NOMO-1 (cell line): ENCODE data around the gene ELP5.

Source experiments
- DNase-seq, 2 experiments: peaks; one replicate each; lab custom pipeline; 2025; ENCODE audit not compliant: unreplicated experiment in 2 of 2; lab: John Stamatoyannopoulos, UW

ELP5 gene

DNA sequence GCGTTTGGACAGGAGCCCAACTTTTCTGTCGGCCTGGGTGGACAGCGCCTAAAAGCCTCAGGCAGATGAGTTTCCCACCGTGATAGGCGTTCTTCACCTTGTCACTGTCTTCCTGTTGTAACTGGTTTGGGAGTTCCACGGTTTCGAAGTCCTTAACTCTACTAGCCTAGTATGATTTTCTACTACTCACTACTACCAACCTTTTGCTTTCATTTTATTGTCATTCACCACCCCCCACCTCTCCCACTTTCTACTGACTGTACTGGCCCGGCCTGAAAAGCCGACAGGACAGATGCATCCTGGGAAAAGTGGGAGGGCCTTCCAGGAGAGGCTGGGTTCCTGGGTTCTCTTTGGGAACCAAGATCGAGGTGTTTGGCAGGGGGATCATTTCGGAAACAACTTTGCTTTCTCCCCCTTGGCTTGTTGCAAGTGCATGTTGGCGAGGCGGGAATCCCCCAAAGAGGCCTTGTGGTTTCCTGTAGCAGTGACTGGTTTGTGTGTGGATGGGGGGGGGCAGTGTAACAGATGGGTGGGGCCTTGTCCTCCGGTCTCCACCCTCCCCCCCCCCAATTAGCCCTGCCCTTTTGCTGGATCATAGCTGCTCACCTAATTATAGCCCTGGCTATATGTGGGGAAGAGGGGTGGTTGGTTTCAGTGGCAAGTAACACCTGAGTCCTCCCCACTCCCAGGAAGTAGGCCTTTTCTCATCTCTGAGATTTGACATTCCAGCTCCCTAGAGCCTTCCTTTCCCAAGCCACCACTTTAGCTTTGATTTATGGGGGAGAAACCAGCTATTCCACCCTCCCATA is 56.8 kb downstream of the ELP5 start:
- DNase-seq, result peak; percentile 67 to 91
